HepG2 (cell line): Measurements from ENCODE around the gene SOX12. TPM values are rescaled to one million over a fixed set of nuclear protein-coding genes. Genes with fewer than 3 reads are reported as not detected.

Experiments
- ATF7-NPFF ChIP-seq: sonication (generic); formaldehyde crosslinking; IDR thresholded peaks from 2 replicates; pipeline ENCODE4 v1.8.1; 2023; ENCODE audit warnings: mild to moderate bottlenecking, low read depth, missing genetic modification reagents, moderate library complexity
- BATF2 ChIP-seq: sonication (generic); formaldehyde crosslinking; IDR thresholded peaks from 2 replicates; pipeline ENCODE4 v1.8.0; 2022; ENCODE audit warnings: mild to moderate bottlenecking, missing genetic modification reagents, moderate library complexity
- BRD4 ChIP-seq: sonication (generic); formaldehyde crosslinking; IDR thresholded peaks from 2 replicates; pipeline ENCODE4 v1.4.0; 2020; ENCODE audit warnings: missing genetic modification reagents
- BRF2 ChIP-seq: sonication (generic); formaldehyde crosslinking; IDR thresholded peaks from 2 replicates; pipeline ENCODE4 v1.8.1; 2022; ENCODE audit warnings: mild to moderate bottlenecking, missing genetic modification reagents
- CTCF ChIP-seq: sonication (generic); formaldehyde crosslinking; IDR thresholded peaks from 2 replicates; pipeline ENCODE4 v1.5.0; 2020; ENCODE audit warnings: mild to moderate bottlenecking, missing genetic modification reagents, moderate library complexity
- DPF2 ChIP-seq: sonication (generic); formaldehyde crosslinking; IDR thresholded peaks from 2 replicates; pipeline ENCODE4 v1.4.0; 2020; ENCODE audit warnings: mild to moderate bottlenecking, low read depth, missing genetic modification reagents, borderline replicate concordance
- E2F2 ChIP-seq: sonication (generic); formaldehyde crosslinking; IDR thresholded peaks from 2 replicates; pipeline ENCODE4 v1.4.0; 2020; ENCODE audit warnings: missing genetic modification reagents, borderline replicate concordance
- ETV6 ChIP-seq: sonication (generic); formaldehyde crosslinking; conservative IDR thresholded peaks from 2 replicates; pipeline ENCODE4 v1.4.0; 2020; ENCODE audit warnings: missing genetic modification reagents
- FOXK1 ChIP-seq: sonication (generic); formaldehyde crosslinking; IDR thresholded peaks from 2 replicates; pipeline ENCODE4 v1.4.0; 2020; ENCODE audit warnings: low read depth, missing genetic modification reagents, borderline replicate concordance
- KDM5B ChIP-seq: sonication (generic); formaldehyde crosslinking; IDR thresholded peaks from 2 replicates; pipeline ENCODE4 v1.4.0; 2020; ENCODE audit warnings: missing genetic modification reagents, mild to moderate bottlenecking, borderline replicate concordance
- KLF13 ChIP-seq: sonication (generic); formaldehyde crosslinking; IDR thresholded peaks from 2 replicates; pipeline ENCODE4 v1.4.0; 2020; ENCODE audit warnings: mild to moderate bottlenecking, missing genetic modification reagents
- MEIS2 ChIP-seq: sonication (generic); formaldehyde crosslinking; IDR thresholded peaks from 2 replicates; pipeline ENCODE4 v1.9.0; 2021; ENCODE audit warnings: mild to moderate bottlenecking, missing genetic modification reagents
- MTA1 ChIP-seq: sonication (generic); formaldehyde crosslinking; IDR thresholded peaks from 2 replicates; pipeline ENCODE4 v1.4.0; 2020; ENCODE audit warnings: missing genetic modification reagents, mild to moderate bottlenecking, borderline replicate concordance
- TCF7 ChIP-seq: sonication (generic); IDR thresholded peaks from 2 replicates; pipeline ENCODE4 v1.6.1; 2016; ENCODE audit warnings: antibody characterized with exemption, low read depth
- XRCC5 ChIP-seq: fragments of 200-400 bp; formaldehyde crosslinking; optimal IDR thresholded peaks from 2 replicates; pipeline ENCODE3; 2017; ENCODE audit warnings: mild to moderate bottlenecking, low read length
- ZBTB1 ChIP-seq: sonication (generic); formaldehyde crosslinking; IDR thresholded peaks from 2 replicates; pipeline ENCODE4 v1.4.0; 2020; ENCODE audit warnings: missing genetic modification reagents, borderline replicate concordance
- ZNF121 ChIP-seq: sonication (generic); formaldehyde crosslinking; IDR thresholded peaks from 2 replicates; pipeline ENCODE4 v1.5.0; 2020; ENCODE audit warnings: mild to moderate bottlenecking, missing genetic modification reagents
- ZNF224 ChIP-seq: sonication (generic); formaldehyde crosslinking; IDR thresholded peaks from 2 replicates; pipeline ENCODE4 v1.5.0; 2020; ENCODE audit warnings: mild to moderate bottlenecking, missing genetic modification reagents
- ZNF276 ChIP-seq: sonication (generic); formaldehyde crosslinking; IDR thresholded peaks from 2 replicates; pipeline ENCODE4 v1.4.0; 2020; ENCODE audit warnings: mild to moderate bottlenecking, low read depth, missing genetic modification reagents
- ZNF343 ChIP-seq: sonication (generic); formaldehyde crosslinking; IDR thresholded peaks from 2 replicates; pipeline ENCODE4 v1.4.0; 2020; ENCODE audit warnings: mild to moderate bottlenecking, missing genetic modification reagents
- ZNF558 ChIP-seq: sonication (generic); formaldehyde crosslinking; IDR thresholded peaks from 2 replicates; pipeline ENCODE4 v1.9.0; 2022; ENCODE audit warnings: mild to moderate bottlenecking, missing genetic modification reagents, borderline replicate concordance
- ZNF652 ChIP-seq: IDR thresholded peaks from 2 replicates; pipeline ENCODE4 v1.6.1; 2016; ENCODE audit warnings: low read depth, borderline replicate concordance
- ZNF761 ChIP-seq: sonication (generic); formaldehyde crosslinking; conservative IDR thresholded peaks from 2 replicates; pipeline ENCODE4 v1.4.0; 2020; ENCODE audit warnings: mild to moderate bottlenecking, missing genetic modification reagents
- ZNF772 ChIP-seq: sonication (generic); formaldehyde crosslinking; IDR thresholded peaks from 2 replicates; pipeline ENCODE4 v1.5.0; 2020; ENCODE audit warnings: mild to moderate bottlenecking, missing genetic modification reagents
- ZNF879 ChIP-seq: sonication (generic); formaldehyde crosslinking; IDR thresholded peaks from 2 replicates; pipeline ENCODE4 v1.8.1; 2023; ENCODE audit warnings: missing genetic modification reagents
- polyA plus RNA-seq, 8 experiments: library from polyadenylated mRNA; depleted of rRNA in 3 of 8; stranded (reverse) in 7 of 8; unstranded in 1 of 8; fragments of >200 nt; fragmentation: Illumina TruSeq in 4 of 8; extraction: Trizol in 4 of 8; gene quantifications; 2 replicates each; pipeline versions ENCODE4 v1.2.1 to v1.2.3, GENCODE V29; 2011 to 2016; ENCODE audit warnings: low read depth in 4 of 8, missing spikeins in 1 of 8, mixed read lengths in 1 of 8; ENCODE audit not compliant: insufficient read depth in 1 of 8
- total RNA-seq, 5 experiments: library from RNA; depleted of rRNA; stranded (reverse); fragments of >200 nt; fragmentation: Illumina TruSeq; extraction: Trizol; gene quantifications; 2 replicates each; pipeline ENCODE4 v1.2.3, GENCODE V29; 2016; ENCODE audit warnings: low read depth in 1 of 5

The SOX12 gene
- total and polyA plus RNA-seq, 2 of the 13 experiments (the other 11 are each of a cell fraction or from before 2014, with no cell fraction given), result 10.0 to 18.7 TPM

GRCh38 chr20:298776-299391 lies 26.5 kb upstream of the SOX12 start (continued):
- TF ChIP-seq DPF2 (CRISPR knock-in tag) (no peak), CTCF (CRISPR knock-in tag) (no peak), ZNF761 (CRISPR knock-in tag) (no peak), ETV6 (CRISPR knock-in tag) (no peak), MEIS2 (CRISPR knock-in tag) (no peak), FOXK1 (no peak), ZBTB1 (CRISPR knock-in tag) (no peak), ZNF343 (no peak), TCF7 (no peak; the same call in 1 of the 2 replicates), MTA1 (CRISPR knock-in tag) (no peak), XRCC5 (no peak), ATF7-NPFF (CRISPR knock-in tag) (no peak), BRD4 (CRISPR knock-in tag) (0 out of 2 replicates have a peak, but pooled peaks have one; percentile 4), KDM5B (CRISPR knock-in tag) (no peak), ZNF121 (CRISPR knock-in tag) (no peak), E2F2 (CRISPR knock-in tag) (no peak), ZNF652 (CRISPR knock-in tag) (no peak), ZNF879 (CRISPR knock-in tag) (0 out of 2 replicates have a peak, but pooled peaks have one; percentile 5), BRF2 (CRISPR knock-in tag) (no peak), BATF2 (CRISPR knock-in tag) (no peak), ZNF224 (CRISPR knock-in tag) (peak; percentile 54; the same call in 1 of the 2 replicates), ZNF558 (CRISPR knock-in tag) (no peak), ZNF772 (CRISPR knock-in tag) (no peak), KLF13 (CRISPR knock-in tag) (no peak), ZNF276 (CRISPR knock-in tag) (no peak)
